K562 (cell line): ENCODE data around the gene ALK. TPM values are rescaled to one million over a fixed set of nuclear protein-coding genes. Genes with fewer than 3 reads are reported as not detected.

ENCODE experiments used
- ATAC-seq: fragments of 200-7000 bp; cut with Tn5 transposase; 3 replicates; pipeline ENCODE4 v1.9.1; 2020; ENCODE audit warnings: moderate library complexity
- BruUV-seq: library from RNA; stranded (reverse); fragments of 400-500 nt; replicated peaks from 2 replicates; lab custom pipeline; 2021; lab: Mats Ljungman, UMichigan
- CTCF ChIA-PET: fragments of 300-600 bp; formaldehyde crosslinking; extraction: SDS; loops from one replicate; lab custom pipeline; 2021; ENCODE audit warnings: low intra/inter-chr PET ratio; lab: Yijun Ruan, JAX
- POLR2A ChIA-PET: fragments of 300-600, 350-650 bp; sonication (Branson Sonifier 250); formaldehyde crosslinking; extraction: SDS; loops from one replicate; lab custom pipeline; 2021; ENCODE audit warnings: antibody characterized with exemption, inconsistent platforms; lab: Yijun Ruan, JAX
- DNase-seq, 4 experiments: peaks; one replicate each; pipeline versions ENCODE4 v3.0.0 to v3.0.0-alpha.2; 2011 to 2018; ENCODE audit warnings: low spot score in 3 of 4, mixed read lengths in 3 of 4; ENCODE audit errors: extremely low read depth in 1 of 4
- FAIRE-seq: peaks from 2 replicates; lab custom pipeline; 2011; peaks lifted over from hg19 to GRCh38; lab: Jason Lieb, UNC
- H2AFZ ChIP-seq: 2 replicates; pipeline ENCODE4 v1.6.0; 2011; ENCODE audit warnings: low read depth, low read length, control low read depth, inconsistent platforms
- H3K27ac ChIP-seq: fragments of 200-600 bp; 3 replicates; pipeline ENCODE4 v1.8.0; 2011; ENCODE audit warnings: low read depth, mild to moderate bottlenecking, control low read depth, inconsistent platforms, low read length, moderate library complexity, mixed read lengths; ENCODE audit errors: extremely low read depth
- H3K27me3 ChIP-seq, 2 experiments: fragments of 300-600 bp in 1 of 2; 2 replicates in 1 of 2; 3 replicates in 1 of 2; pipeline versions ENCODE4 v1.6.0 to v1.8.0; 2011; ENCODE audit warnings: inconsistent platforms in 2 of 2, low read length in 2 of 2, mild to moderate bottlenecking in 1 of 2, mixed read lengths in 1 of 2, moderate library complexity in 1 of 2; ENCODE audit not compliant: control insufficient read depth in 2 of 2, insufficient read depth in 2 of 2
- H3K36me3 ChIP-seq: fragments of 300-600 bp; 3 replicates; pipeline ENCODE4 v1.8.0; 2011; ENCODE audit warnings: mild to moderate bottlenecking, low read length, inconsistent platforms; ENCODE audit not compliant: control insufficient read depth, insufficient read depth
- H3K4me1 ChIP-seq, 2 experiments: fragments of 200-600 bp in 1 of 2; replicated peaks in 1 of 2; 2 replicates in 1 of 2; 3 replicates in 1 of 2; pipeline versions ENCODE4 v1.5.1 to v1.8.0; 2011; ENCODE audit warnings: inconsistent platforms in 2 of 2, low read length in 2 of 2, mild to moderate bottlenecking in 1 of 2, mixed read lengths in 1 of 2, moderate library complexity in 1 of 2; ENCODE audit not compliant: control insufficient read depth in 2 of 2, insufficient read depth in 2 of 2
- H3K4me2 ChIP-seq: 2 replicates; pipeline ENCODE4 v1.6.1; 2011; ENCODE audit warnings: low read length, control low read depth, inconsistent platforms, mixed read lengths; ENCODE audit not compliant: insufficient read depth
- H3K4me3 ChIP-seq: fragments of 200-600 bp; sonication (generic), shearing (Covaris generic); 2 replicates; pipeline ENCODE4 v1.5.1; 2016; ENCODE audit warnings: control low read depth, inconsistent platforms
- H3K79me2 ChIP-seq: fragments of 200-600 bp; 3 replicates; pipeline ENCODE4 v1.8.0; 2011; ENCODE audit warnings: low read length, inconsistent platforms; ENCODE audit not compliant: control insufficient read depth, insufficient read depth
- H3K9ac ChIP-seq, 2 experiments: 2 replicates each; pipeline versions ENCODE4 v1.6.0 to v1.6.1; 2011; ENCODE audit warnings: low read depth in 2 of 2, low read length in 2 of 2, control low read depth in 1 of 2, inconsistent platforms in 1 of 2, mild to moderate bottlenecking in 1 of 2, mixed read lengths in 1 of 2; ENCODE audit not compliant: insufficient read depth in 1 of 2
- H3K9me1 ChIP-seq: one replicate; pipeline ENCODE4 v1.6.0; 2011; ENCODE audit warnings: inconsistent platforms, mild to moderate bottlenecking, low read length, moderate library complexity; ENCODE audit not compliant: control insufficient read depth, insufficient read depth
- H3K9me3 ChIP-seq: replicated peaks from 2 replicates; pipeline ENCODE4 v1.5.1; 2011; ENCODE audit warnings: low read depth, low read length, inconsistent platforms; ENCODE audit not compliant: control insufficient read depth, insufficient read depth
- H4K20me1 ChIP-seq: replicated peaks from 2 replicates; pipeline ENCODE4 v1.6.1; 2011; ENCODE audit warnings: low read length, inconsistent platforms, mixed read lengths; ENCODE audit not compliant: control insufficient read depth, insufficient read depth
- BRF1 ChIP-seq: IDR thresholded peaks from 3 replicates; pipeline ENCODE4 v1.6.1; 2011; ENCODE audit warnings: borderline replicate concordance, mild to moderate bottlenecking; ENCODE audit not compliant: insufficient read length; ENCODE audit errors: extremely low read depth
- GABPB1 ChIP-seq: sonication (generic); formaldehyde crosslinking; IDR thresholded peaks from 2 replicates; pipeline ENCODE4 v1.8.0; 2022; ENCODE audit warnings: mild to moderate bottlenecking, missing genetic modification reagents
- MCM7 ChIP-seq, 2 experiments: fragments of 450-650 bp; IDR thresholded peaks; 2 replicates each; pipeline ENCODE4 v1.6.1; 2016 to 2018
- MYBL2 ChIP-seq, 2 experiments: fragments of 450-650 bp in 1 of 2; sonication (generic) in 1 of 2; formaldehyde crosslinking in 1 of 2; IDR thresholded peaks; 2 replicates each; pipeline versions ENCODE4 v1.6.1 to v1.8.1; 2017 to 2022; ENCODE audit warnings: borderline replicate concordance in 1 of 2, inconsistent platforms in 1 of 2, low read depth in 1 of 2, mild to moderate bottlenecking in 1 of 2, missing genetic modification reagents in 1 of 2, moderate library complexity in 1 of 2
- POLR2AphosphoS2 ChIP-seq: IDR thresholded peaks from 2 replicates; pipeline ENCODE4 v1.6.1; 2012; ENCODE audit warnings: low read length, improper control_type of control experiment
- RAD51 ChIP-seq: fragments of 450-650 bp; IDR thresholded peaks from 2 replicates; pipeline ENCODE4 v1.7.1; 2016; ENCODE audit warnings: low read depth, mild to moderate bottlenecking, borderline replicate concordance
- SREBF1 ChIP-seq: fragments of 150-350 bp; IDR thresholded peaks from 2 replicates; pipeline ENCODE4 v1.6.1; 2014; ENCODE audit warnings: antibody characterized with exemption, low read depth, low read length, borderline replicate concordance
- TCFL5 ChIP-seq: fragments of 250-450 bp; sonication (Bioruptor Pico); conservative IDR thresholded peaks from 2 replicates; pipeline ENCODE4 v1.6.1; 2021; ENCODE audit warnings: mild to moderate bottlenecking, moderate library complexity, matching md5 sums
- ZKSCAN8 ChIP-seq: fragments of 200-800 bp; sonication (Bioruptor generic); IDR thresholded peaks from 2 replicates; pipeline ENCODE4 v1.6.1; 2016; ENCODE audit warnings: missing genetic modification characterization, missing compliant biosample characterization
- WGBS: fragments of 100-300 bp; shearing (Covaris generic); methylation state at CpG from one replicate; pipeline ENCODE4 v1.1.6; 2016; ENCODE audit warnings: low coverage, mixed read lengths; ENCODE audit not compliant: insufficient coverage; ENCODE audit errors: missing lambda C conversion rate; 5-methylcytosine and 5-hydroxymethylcytosine counted together
- in situ Hi-C: fragments of 300-500 bp; cut with MboI; formaldehyde crosslinking; loops from 4 replicates; pipeline ENCODE4 v1.15.0; 2018; ENCODE audit warnings: inconsistent platforms, mixed read lengths
- intact Hi-C: fragments of 100-400 bp; cut with micrococcal nuclease; formaldehyde crosslinking; loops from 2 replicates; pipeline ENCODE4 v1.14.2; 2022
- polyA plus RNA-seq, 8 experiments: library from polyadenylated mRNA; depleted of rRNA in 4 of 8; stranded (reverse) in 5 of 8; unstranded in 3 of 8; fragments of >200 nt; fragmentation: Nextera tagmentation in 2 of 8; fragmentation: Illumina TruSeq in 1 of 8; extraction: Ambion mirVana in 2 of 8; extraction: Trizol in 1 of 8; gene quantifications; 2 replicates each; pipeline versions ENCODE4 v1.2.1 to v1.2.3, GENCODE V29; 2011 to 2014; ENCODE audit warnings: inconsistent platforms in 1 of 8, missing spikeins in 1 of 8
- total RNA-seq, 7 experiments: library from RNA; depleted of rRNA in 6 of 7; stranded (reverse); fragments of >200 nt in 6 of 7; fragmentation: Illumina TruSeq in 2 of 7; extraction: Trizol in 2 of 7; gene quantifications; 2 replicates each; pipeline versions ENCODE4 v1.2.1 to v1.2.3, GENCODE V29; 2011 to 2021; ENCODE audit warnings: low replicate concordance in 1 of 7
- TF ChIP-seq, protein P1 (sequence below): fragments of 250-450 bp; sonication (Bioruptor Pico); IDR thresholded peaks from 2 replicates; pipeline ENCODE4 v1.8.0; 2022; ENCODE audit warnings: moderate library complexity, mild to moderate bottlenecking, inconsistent platforms
- TF ChIP-seq, protein P2 (sequence below): fragments of 250-450 bp; sonication (Bioruptor Pico); IDR thresholded peaks from 2 replicates; pipeline ENCODE4 v1.4.0; 2020; ENCODE audit warnings: mild to moderate bottlenecking, moderate library complexity
- TF ChIP-seq, protein P3 (sequence below), 3 experiments: fragments of 200-800 bp in 1 of 3; sonication (Bioruptor generic) in 1 of 3; sonication (generic) in 1 of 3; formaldehyde crosslinking in 1 of 3; IDR thresholded peaks; 2 replicates each; pipeline versions ENCODE4 v1.6.1 to v1.8.0; 2016 to 2022; ENCODE audit warnings: mild to moderate bottlenecking in 2 of 3, missing compliant biosample characterization in 2 of 3, missing genetic modification characterization in 2 of 3, missing genetic modification reagents in 1 of 3

ALK gene
- total and polyA plus RNA-seq, 9 of the 15 experiments (the other 6 are each of a cell fraction or from before 2014, with no cell fraction given): not detected

DNA sequence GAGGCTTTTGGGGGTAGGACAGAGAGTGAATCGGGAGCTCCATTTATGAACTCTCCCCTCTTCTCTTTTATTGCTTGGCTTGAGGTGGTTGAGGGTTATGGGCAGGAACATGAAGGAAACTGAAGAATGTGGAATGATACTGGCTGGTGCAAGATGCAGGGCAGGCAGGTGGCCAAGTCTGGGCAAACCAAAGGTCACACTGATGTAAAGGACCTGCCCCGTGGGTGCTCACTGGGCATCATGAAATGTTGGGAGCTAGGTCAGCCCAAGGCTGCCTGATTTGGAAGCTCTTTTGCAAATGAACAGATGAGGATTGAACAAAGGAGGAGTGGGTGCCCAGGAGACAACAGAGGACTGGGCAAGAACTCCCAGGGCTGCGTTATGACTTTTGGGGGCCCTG lies 477.2 kb downstream of the ALK start:
- H3K4me2 ChIP-seq: no peak overlapping the region
- H3K27ac ChIP-seq: no peak overlapping the region
- intact Hi-C loops (loop anchor here (5.0 kb wide), 1 partner anchor 583 kb away; no protein-coding TSS in a partner anchor), in situ Hi-C loops (no loop called here)
- DNase-seq: no peak
- no peaks in the 10 kb centered on the region for H3K9me3 ChIP-seq
- H3K4me1 ChIP-seq: no peaks in the 10 kb centered on the region
- H3K36me3 ChIP-seq: no peaks in the 10 kb centered on the region
- WGBS: 0% methylated on average over 3 of the region's 3 CpGs
- no peaks in the 10 kb centered on the region; the same call in 1 of the 2 replicates for H4K20me1 ChIP-seq
- H3K4me3 ChIP-seq: no peak overlapping the region
- H3K27me3 ChIP-seq: no peaks in the 10 kb centered on the region
- no peaks in the 10 kb centered on the region for H3K79me2 ChIP-seq
- no TSS peak for BruUV-seq
- H2AFZ ChIP-seq: no peak overlapping the region
- no peaks in the 10 kb centered on the region for H3K9me1 ChIP-seq
- ChIA-PET POLR2A (no interaction called here), CTCF (no interaction called here)
- no peak for ATAC-seq
- H3K9ac ChIP-seq: no peak overlapping the region
- no peak for FAIRE-seq
- no peak for TF ChIP-seq SREBF1
- no peak for TF ChIP-seq MCM7 (IDR thresholded peaks at IDR 0.05)
- TF ChIP-seq GABPB1 (CRISPR knock-in tag): no peak
- TF ChIP-seq MYBL2 (IDR thresholded peaks at IDR 0.05; ENCODE audit: low read depth): no peak
- no peak for TF ChIP-seq MYBL2 (CRISPR knock-in tag; IDR thresholded peaks at IDR 0.05; ENCODE audit: borderline replicate concordance)
- TF ChIP-seq, protein P1, sequence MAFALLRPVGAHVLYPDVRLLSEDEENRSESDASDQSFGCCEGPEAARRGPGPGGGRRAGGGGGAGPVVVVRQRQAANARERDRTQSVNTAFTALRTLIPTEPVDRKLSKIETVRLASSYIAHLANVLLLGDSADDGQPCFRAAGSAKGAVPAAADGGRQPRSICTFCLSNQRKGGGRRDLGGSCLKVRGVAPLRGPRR: no peak
- TF ChIP-seq BRF1: no peak
- no peak for TF ChIP-seq RAD51
- TF ChIP-seq ZKSCAN8 (CRISPR knock-in tag): no peak
- TF ChIP-seq, protein P2, sequence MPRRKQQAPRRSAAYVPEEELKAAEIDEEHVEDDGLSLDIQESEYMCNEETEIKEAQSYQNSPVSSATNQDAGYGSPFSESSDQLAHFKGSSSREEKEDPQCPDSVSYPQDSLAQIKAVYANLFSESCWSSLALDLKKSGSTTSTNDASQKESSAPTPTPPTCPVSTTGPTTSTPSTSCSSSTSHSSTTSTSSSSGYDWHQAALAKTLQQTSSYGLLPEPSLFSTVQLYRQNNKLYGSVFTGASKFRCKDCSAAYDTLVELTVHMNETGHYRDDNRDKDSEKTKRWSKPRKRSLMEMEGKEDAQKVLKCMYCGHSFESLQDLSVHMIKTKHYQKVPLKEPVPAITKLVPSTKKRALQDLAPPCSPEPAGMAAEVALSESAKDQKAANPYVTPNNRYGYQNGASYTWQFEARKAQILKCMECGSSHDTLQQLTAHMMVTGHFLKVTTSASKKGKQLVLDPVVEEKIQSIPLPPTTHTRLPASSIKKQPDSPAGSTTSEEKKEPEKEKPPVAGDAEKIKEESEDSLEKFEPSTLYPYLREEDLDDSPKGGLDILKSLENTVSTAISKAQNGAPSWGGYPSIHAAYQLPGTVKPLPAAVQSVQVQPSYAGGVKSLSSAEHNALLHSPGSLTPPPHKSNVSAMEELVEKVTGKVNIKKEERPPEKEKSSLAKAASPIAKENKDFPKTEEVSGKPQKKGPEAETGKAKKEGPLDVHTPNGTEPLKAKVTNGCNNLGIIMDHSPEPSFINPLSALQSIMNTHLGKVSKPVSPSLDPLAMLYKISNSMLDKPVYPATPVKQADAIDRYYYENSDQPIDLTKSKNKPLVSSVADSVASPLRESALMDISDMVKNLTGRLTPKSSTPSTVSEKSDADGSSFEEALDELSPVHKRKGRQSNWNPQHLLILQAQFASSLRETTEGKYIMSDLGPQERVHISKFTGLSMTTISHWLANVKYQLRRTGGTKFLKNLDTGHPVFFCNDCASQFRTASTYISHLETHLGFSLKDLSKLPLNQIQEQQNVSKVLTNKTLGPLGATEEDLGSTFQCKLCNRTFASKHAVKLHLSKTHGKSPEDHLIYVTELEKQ (CRISPR knock-in tag): no peak
- no peak for TF ChIP-seq POLR2AphosphoS2
- TF ChIP-seq, protein P3, sequence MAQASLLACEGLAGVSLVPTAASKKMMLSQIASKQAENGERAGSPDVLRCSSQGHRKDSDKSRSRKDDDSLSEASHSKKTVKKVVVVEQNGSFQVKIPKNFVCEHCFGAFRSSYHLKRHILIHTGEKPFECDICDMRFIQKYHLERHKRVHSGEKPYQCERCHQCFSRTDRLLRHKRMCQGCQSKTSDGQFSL (CRISPR knock-in tag; IDR thresholded peaks at IDR 0.05): no peak
- TF ChIP-seq, protein P3 (tag; IDR thresholded peaks at IDR 0.05): no peak
- no peak for TF ChIP-seq TCFL5 (CRISPR knock-in tag)
